HG03095 (cell line): ENCODE results near the gene OR6C75.
"Not testable (repeated sequence)": the region's sequence is repeated elsewhere in the genome, so short reads cannot be mapped to it uniquely, and the experiment has no call there.

ENCODE experiments used
- ATAC-seq: cut with Tn5 transposase; IDR thresholded peaks from one replicate; pipeline ENCODE4 v1.9.1; 2021; ENCODE audit warnings: moderate library complexity; ENCODE audit not compliant: unreplicated experiment

OR6C75 gene

DNA sequence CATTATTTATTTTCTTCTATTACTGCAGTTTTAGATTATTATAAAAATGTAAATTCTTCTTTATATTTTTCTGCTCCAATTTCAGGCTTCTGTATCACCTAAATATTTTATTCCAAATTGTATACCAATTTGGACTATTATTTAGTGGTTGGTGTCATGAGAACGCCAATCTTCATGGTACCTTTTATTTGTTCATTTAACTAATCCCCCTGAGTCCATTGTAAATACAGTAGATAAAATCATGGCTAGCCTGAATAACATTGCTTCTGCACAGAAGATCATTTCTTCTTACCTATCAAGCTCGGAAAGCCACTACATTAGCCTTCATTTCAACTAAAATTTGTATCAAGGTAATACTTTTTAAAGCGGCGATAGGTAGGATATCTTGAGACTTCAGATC is at the start of gene OR6C75:
Gene OR6C75 (plus strand): TSS at position 301 of the 400 bp plus-strand sequence. CDS start 2,136 bp downstream, outside the sequence.
- ATAC-seq: no peak

DNA sequence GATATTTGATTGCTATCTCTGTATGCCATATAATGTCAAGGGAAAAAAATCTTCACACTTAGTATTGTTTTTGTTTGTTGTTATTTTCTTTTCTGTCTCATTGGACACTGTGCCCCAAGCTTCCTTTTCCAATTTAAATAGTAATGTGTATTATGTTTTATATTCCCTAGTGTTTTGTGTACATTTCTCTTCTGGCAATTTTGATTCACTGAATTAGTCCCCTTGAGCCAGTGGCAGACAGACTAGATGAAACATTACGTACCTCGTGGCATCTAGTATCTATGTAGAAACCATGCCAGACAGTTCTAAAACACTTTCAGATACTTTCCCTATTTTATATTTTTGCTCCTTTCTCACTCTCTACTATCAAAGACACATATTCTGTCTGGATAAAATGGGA is 48.7 kb upstream of the OR6C75 start, which contains the start of gene OR6C1:
Gene OR6C1 (plus strand): TSS at position 301 of the 400 bp plus-strand sequence. CDS start 6,257 bp downstream, outside the sequence.
- no peak for ATAC-seq

DNA sequence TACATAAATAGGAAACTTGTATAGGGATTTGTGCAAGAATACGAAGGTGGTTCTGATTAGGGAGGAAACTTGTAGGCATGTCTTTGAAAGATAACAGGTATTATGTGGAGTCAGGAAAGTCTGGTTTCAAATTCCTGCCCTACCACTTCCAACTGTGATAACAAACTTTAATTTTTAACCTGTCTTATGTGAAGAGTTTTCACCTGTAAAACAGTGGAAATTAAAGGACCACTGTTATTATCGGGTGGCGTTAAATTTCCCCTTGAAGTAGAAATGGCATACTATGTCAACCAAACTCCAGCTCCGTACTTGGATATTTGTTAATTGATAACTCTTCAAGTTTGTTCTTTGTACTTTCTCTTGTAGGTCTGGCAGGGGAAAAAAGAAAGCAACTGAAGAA is 42.6 kb upstream of the OR6C75 start:
- ATAC-seq: no peak

DNA sequence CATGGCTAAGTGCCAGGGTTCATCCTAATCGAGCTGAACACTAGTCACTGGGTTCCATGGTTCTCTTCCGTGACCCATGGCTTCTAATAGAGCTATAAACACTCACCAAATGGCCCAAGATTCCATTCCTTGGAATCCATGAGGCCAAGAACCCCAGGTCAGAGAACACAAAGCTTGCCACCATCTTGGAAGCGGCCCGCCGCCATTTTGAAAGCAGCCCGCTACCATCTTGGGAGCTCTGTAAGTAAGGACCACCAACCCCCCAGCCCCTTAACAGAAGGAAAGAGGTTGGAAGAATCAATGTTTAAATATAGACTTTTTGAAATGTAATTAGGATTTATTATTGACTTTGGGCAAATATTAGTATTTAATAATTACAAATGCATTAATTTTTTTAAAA is 37.0 kb upstream of the OR6C75 start:
- ATAC-seq: not testable (repeated sequence)

DNA sequence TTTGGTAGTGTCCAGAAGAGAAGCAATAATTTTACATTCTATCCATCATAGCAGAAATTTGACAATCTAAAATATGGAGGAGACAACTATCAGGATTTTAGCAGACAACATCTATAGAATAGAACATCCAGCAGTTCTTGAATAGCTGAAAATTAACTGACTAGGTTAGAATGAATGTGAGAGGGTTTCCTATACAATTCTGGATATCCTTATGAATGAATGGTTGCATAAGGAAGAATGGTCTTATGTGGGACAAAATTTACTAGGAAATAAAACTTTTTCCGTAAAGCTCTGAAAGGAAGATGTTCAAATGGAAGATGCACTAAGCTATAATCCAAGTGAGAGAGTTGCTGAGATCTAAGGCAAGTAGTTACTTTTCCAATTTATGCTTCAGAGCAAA is 32.3 kb upstream of the OR6C75 start, which contains the start of gene OR6C3:
Gene OR6C3 (plus strand): TSS at position 301 of the 400 bp plus-strand sequence. CDS start 955 bp downstream, outside the sequence.
- no peak for ATAC-seq

DNA sequence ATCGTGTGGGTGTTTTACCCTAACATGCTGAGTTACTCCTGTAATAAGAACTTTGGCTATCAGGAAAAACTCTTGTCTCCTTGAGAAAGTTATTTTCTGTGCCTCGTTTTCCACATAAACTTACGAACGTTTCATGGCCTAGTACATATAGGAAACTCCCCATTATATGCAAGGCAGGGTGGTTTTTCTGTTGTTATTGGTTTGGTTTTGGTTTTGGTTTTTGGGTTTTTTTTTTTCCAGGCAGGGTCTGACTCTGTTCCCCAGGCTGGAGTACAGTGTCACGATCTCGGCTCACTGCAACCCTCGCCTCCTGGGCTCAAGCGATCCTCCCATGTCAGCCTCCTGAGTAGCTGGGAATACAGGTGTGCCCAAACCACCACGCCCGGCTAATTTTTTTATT is 26.8 kb upstream of the OR6C75 start:
- ATAC-seq: no peak

DNA sequence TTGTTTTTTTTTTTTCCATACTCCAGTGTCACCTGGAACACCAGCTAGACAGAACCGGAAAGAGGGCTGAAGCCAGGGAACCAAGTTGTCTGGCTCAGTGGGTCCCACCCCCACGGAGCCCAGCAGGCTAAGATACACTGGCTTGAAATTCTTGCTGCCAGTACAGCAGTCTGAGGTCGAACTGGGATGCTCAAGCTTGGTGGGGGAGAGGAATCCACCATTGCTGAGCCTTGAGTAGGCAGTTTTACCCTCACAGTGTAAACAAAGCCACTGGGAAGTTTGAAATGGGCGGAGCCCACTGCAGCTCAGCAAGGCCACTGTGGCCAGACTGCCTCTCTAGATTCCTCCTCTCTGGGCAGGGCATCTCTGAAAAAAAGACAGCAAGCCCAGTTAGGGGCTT is 7.4 kb upstream of the OR6C75 start:
- not testable (repeated sequence) for ATAC-seq

DNA sequence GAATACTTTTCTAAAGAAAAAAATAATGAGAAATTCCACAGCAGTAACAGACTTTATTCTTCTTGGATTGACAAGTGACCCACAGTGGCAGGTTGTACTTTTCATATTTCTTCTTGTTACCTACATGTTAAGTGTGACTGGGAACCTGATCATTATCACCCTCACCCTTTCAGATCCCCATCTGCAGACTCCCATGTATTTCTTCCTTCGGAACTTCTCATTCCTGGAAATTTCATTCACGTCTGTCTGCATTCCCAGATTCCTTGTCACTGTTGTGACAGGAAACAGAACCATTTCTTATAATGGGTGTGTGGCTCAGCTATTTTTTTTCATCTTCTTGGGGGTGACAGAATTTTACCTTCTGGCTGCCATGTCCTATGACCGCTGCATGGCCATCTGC is 2.3 kb downstream of the OR6C75 start:
- no peak for ATAC-seq

DNA sequence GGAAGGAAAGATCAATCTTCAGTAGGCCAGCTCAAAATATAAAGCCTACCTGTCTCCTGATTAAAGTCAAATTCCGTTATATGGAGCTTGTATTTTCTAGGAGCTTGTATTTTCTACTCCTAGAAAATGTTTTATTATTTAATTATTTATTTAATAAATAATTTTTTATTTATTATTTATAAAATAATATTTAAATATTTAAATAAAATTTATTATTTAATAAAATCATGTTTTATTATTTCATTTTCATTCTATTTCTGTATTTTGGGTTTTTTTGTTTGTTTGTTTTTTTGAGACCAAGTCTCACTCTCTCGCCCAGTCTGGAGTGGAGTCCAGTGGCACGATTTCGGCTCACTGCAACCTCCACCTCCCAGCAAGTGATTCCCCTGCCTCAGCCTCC is 9.7 kb downstream of the OR6C75 start:
- no peak for ATAC-seq

DNA sequence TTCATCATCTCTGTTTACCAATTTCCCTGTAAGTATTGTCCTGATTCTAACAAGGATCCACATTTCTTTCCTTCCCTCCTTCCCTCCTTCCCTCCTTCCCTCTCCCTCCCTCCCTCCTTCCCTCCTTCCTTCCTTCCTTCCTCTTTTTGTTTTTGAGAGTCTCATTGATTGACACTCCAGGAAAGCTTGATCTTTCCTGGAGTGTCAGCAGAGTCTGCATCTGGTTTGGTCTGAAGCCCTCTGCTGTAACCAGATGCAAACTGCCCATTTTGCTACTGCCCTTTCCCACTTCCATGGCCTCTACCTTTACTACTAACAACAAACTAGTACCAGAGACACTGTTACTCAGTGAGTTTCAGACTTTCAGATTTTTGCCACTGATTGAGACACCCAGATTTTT is 23.1 kb downstream of the OR6C75 start:
- no peak for ATAC-seq

DNA sequence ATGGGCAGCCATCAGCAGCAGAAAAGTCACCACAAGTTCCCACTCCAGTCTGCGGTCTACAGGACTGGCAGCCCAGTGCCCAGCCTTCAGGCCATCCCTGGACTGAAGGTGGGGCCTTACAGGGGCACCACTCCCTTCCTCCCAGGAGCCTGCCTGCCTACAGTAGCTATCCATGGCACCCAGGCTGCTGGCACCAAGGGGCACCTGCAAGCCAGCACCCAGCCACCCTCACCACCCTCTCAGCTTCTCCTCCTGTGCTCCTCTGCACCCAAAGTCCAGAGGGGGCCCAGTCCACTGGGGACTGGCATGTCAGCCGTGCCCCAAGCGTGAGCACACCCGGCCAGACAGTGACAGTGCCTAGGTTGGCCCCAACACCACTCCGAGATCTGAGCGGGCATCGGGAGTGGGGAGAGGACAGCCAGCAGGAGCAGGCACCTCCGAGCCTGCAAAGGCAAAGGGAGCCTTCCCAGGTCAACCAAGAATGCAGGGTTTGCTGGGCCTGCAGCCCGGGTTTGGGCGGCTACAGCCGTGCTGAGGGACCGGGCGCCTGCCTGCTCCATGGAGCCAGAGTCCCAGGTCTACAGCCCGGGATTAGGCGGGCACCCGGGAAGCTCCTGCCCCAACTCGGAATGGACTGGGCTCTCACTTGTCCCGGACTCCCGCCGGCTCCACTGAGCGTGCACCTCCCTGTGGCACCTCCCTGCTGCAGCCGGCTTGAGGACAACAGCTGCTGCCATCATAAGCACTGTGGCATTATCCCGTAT is 29.4 kb downstream of the OR6C75 start:
- no peak for ATAC-seq

DNA sequence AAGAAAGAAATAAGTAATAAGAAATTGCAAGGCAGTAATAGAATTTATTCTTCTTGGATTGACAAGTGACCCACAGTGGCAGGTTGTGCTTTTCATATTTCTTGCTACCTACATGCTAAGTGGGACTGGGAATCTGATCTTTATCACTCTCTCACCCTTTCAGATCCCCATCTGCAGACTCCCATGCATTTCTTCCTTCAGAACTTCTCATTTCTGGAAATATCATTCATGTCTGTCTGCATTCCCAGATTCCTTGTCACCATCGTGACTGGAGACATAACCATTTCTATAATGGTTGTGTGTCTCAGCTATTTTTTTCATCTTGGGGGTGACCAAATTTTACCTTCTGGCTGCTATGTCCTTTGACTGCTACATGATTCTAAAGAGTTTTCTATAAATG is 33.6 kb downstream of the OR6C75 start:
- ATAC-seq: no peak

DNA sequence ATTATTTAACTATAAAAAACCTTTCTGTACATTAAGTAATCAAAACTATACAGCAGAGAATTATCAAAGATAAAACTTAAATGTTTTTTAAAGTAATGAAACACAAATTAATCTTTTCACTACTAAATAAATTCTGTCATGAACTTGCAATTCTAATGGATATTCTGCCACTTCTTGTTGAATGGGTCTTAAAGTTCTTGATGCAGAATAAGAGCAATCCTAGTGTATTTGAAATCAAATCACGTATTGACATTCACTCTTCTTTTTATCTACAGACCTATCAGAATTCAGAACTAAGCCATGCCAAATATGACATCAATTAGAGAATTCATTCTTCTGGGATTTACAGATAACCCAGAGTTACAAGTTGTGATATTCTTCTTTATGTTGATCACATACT is 37.5 kb downstream of the OR6C75 start, which contains the start of gene OR6C65:
Gene OR6C65 (plus strand): TSS at position 301 of the 400 bp plus-strand sequence. CDS start 0 bp downstream, at position 301.
- no peak for ATAC-seq

DNA sequence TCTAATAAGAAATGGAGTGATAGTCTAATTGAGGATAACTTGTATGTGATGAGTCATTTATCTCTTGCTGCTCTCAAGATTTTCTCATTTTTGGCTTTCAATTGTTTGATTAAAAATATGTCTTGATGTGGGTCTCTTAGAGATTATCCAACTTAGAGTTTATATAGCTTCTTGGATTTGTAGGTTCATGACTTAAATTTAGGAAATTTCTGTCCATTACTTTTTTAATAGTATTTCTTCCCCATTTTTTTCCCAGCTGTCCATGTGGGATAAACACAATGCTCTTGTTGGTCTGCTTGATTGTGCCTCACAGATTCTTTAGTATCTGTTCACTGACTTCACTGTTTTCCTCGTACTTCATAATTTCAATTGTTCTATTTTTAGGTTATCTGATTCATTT is 45.1 kb downstream of the OR6C75 start:
- no peak for ATAC-seq

DNA sequence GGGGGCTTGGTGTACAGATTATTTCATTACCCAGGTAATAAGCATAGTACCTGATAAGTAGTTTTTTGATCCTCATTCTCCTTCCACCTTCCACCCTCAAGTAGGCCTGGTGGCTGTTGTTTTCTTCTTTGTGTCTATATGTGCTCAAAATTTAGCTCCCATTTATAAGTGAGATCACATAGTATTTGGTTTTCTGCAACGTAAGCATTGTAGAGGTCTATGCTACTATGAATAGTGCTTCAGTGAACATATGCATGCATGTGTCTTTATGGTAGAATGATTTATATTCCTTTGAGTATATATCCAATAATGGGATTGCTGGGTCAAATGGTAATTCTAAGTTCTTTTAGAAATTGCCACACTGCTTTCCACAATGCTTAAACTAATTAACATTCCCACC is 46.4 kb downstream of the OR6C75 start:
- not testable (repeated sequence) for ATAC-seq

DNA sequence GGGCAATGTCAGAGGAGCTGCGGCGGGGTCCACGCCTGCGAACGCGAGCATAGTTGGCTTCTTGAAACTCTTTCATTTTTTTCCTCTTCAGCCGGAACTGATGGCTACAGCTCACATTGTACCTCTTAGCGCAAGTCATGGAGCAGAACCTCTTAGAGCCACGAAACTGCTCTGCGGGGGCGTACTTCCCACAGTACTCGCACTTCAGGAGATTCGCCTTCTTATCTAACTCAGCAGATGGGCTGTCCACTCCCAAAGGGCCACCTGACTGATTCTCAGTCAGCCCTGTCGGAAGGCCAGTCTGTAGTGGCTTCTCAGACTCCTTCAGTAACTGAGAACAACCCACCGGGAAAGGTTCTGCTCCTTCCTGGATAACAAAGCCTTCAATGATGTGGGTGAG is 49.4 kb downstream of the OR6C75 start:
- not testable (repeated sequence) for ATAC-seq

DNA sequence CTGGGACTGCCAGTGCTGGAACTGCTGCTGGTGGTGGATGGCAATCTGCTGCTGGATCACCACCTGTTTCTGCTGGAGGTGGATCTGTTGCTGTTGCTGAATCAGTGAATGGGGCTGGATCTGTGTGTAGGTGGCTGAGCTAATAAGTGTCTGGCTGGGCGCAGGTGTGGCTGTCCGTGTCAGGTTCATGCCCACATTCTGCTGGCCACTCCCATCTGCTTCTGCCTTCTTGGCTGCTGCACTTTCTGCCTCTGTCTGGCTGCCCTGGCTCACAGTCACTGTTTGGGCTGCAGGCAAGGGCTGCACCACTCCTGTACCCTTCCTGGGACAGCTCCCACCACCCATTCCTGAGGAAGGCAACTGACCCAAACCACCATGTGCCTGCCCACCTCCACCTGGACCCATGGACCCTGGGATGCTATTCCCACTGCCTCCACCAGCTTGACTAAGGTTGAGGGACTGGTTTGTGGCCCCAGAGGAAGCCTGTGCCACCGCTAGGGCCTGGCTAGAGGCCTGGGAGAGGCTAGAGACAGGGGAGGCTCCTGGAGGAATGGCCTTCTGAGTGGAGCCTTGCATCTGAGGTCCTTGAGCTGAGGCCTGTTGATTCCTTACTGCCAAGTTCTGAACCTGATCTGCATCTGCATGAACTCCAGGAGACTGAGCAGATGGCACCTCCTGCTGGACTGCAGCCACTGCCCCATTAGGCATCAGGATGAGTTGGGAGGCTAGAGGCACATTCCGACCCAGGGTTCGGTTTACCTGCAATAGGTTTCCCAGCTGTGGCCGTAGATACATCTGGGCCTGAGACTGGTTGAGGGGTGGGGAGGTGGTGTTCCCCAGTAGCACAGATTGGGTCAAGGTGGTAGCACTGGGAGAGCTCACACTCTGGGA is 51.0 kb downstream of the OR6C75 start:
- not testable (repeated sequence) for ATAC-seq

DNA sequence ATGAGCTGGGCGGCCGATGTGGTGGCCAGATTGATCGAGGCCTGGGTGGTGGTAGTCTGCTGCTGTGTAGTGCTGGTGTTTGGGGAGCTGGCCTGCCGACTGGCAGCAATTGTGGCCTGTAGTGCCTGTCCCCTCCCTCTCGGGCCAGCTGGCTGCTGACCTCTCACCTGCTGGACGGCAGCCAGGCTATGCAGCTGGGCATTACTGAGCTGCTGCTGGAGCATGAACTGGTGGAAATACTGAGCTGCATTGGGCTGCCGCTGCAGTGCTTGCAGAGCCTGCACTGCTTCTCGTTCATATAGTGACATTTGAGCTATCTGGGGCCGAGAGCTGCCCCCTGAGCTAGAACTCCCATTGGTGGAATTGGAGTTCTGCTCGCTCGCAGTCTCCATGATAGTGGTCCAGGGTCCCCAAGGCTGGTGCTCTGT is 51.6 kb downstream of the OR6C75 start:
- ATAC-seq: not testable (repeated sequence)

DNA sequence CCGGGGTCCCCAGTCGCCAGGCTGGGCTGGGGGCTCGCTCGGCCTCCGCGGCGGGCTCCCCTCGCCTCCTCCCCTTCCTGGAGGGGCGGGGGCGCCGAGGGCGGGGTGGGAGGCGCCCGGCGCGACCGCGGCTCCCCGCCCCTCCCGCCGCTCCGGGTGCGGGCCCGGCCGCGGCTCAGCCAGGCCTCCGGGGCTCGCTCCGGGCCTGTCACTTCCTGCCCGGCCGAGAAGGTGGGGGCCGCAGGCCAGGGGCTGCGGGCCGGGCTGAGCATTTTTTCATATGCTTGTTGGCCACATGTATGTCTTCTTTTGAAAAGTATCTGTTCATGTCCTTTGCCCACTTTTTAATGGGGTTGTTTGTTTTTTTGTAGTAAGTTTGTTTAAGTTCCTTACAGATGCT is 52.1 kb downstream of the OR6C75 start:
- ATAC-seq: not testable (repeated sequence)

DNA sequence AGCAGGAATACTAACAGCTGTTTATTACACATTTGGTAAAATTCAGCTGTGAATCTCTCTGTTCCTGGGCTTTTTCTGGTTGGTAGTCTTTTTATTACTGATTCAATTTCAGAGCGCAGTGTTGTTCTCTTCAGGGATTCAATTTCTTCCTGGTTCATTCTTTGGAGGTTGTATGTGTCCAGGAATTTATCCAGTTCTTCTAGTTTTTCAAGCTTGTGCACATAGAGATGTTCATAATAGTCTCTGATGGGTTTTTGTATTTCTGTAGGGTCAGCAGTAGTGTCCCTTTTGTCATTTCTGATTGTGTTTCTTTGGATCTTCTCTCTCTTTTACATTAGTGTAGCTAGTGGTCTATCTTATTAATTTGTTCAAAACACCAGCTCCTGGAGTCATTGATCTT is 54.2 kb downstream of the OR6C75 start:
- no peak for ATAC-seq
